ENCODE results near the gene TUBA1C.
"Not testable (repeated sequence)": the region's sequence is repeated elsewhere in the genome, so short reads cannot be mapped to it uniquely, and the experiment has no call there.

TUBA1C gene

GRCh38 chr12:49282740-49283375, 18.0 kb downstream of the TUBA1C start:
- DNase-seq (ENCODE audit: extremely low read depth in 1 of 2, low read depth in 1 of 2) = not testable (repeated sequence)

GRCh38 chr12:49283541-49284429, 18.9 kb downstream of the TUBA1C start:
- DNase-seq (ENCODE audit: extremely low read depth in 1 of 2, low read depth in 1 of 2) = no peak

DNA sequence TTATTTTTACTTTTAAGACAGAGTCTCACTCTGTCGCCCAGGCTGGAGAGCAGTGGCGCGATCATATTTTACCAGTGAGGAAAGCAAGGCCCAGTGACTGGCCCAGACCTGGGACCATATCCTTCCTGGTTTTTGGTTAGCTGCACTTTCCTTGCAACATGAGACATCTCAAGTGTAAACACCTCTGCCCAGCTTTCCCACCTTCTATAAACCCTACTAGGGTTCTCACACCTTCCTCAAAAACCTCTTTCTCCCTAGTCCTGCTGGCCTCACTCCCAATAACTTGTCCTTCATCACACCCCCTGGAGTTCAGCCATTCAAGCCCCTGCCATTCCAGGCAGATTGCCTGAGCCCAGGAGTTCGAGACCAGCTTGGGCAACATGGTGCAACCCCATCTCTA, 19.8 kb downstream of the TUBA1C start:
- DNase-seq (ENCODE audit: extremely low read depth in 1 of 2, low read depth in 1 of 2) = no peak

GRCh38 chr12:49287876-49288275, 23.0 kb downstream of the TUBA1C start:
- DNase-seq (ENCODE audit: extremely low read depth in 1 of 2, low read depth in 1 of 2) = no peak

DNA sequence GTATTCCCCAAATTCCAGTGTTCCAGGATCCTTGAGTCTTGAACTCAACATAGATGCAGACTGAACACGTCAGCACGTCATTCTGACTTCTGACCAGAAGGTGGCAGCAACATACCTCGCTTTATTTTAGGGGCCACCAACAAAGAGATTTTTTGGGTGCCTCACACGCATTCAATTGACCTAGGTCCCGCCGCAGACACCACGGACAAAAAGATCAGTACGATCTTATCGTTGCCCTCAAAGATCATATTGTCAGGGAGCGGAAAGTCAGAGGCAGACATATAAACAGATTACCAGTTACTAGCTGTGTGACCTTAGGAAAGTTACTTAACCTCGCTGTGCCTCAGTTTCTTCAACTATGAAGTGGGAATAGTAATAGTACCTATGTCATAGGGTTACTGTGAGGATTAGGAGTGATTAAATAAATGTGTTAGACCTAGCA, 23.6 kb downstream of the TUBA1C start:
- peak in 1 of 2 donors; percentile 25 for DNase-seq (ENCODE audit: extremely low read depth in 1 of 2, low read depth in 1 of 2)

DNA sequence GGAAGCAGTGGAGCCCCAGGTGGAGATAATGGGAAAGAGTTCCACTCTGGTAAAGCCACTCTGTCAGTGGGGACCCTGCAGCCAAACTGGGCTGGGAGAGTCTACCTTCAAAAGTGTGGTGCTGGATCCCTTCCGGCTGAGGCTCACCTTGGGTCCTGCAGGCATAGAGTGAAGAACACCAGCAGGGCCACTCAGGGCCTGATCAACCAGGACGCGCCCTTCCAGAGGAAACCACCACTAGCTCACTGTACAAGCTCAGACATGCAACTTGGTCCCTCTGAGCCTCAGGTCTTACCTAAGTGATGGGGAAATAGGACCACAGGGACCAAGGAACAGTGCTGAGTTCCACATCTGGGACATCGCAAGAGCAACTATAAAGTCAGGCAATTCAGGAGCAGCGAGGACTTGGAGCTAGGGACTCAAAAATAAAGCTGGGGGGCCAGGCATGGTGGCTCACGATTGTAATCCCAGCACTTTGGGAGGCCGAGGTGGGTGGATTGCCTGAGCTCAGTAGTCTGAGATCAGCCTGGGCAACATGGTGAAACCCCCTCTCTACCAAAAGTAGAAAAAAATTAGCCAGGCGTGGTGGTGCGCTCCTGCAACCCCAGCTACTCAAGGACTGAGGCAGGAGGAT, 24.2 kb downstream of the TUBA1C start:
- no peak for DNase-seq (ENCODE audit: extremely low read depth in 1 of 2, low read depth in 1 of 2)

DNA sequence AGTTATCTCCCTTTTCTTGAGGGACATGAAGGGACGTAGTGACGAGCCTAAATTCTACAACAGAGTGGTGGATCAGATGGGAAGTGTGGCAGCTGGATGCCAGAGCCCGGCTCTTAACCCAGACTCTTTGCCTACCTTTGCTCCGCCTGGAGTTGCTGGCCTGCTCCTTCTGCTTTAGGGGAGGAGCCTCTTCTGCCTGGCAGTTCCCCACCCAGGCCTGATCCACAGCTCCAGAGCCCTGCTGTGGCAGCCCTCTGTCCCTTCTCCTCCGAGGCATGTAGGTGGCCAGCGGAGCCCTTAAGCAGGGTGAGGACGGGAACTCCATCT, 27.8 kb downstream of the TUBA1C start:
- no peak for DNase-seq (ENCODE audit: extremely low read depth in 1 of 2, low read depth in 1 of 2)

GRCh38 chr12:49293056-49293956, 28.4 kb downstream of the TUBA1C start:
- no peak for DNase-seq (ENCODE audit: extremely low read depth in 1 of 2, low read depth in 1 of 2)

GRCh38 chr12:49294086-49294803, 29.4 kb downstream of the TUBA1C start:
- no peak for DNase-seq (ENCODE audit: extremely low read depth in 1 of 2, low read depth in 1 of 2)

DNA sequence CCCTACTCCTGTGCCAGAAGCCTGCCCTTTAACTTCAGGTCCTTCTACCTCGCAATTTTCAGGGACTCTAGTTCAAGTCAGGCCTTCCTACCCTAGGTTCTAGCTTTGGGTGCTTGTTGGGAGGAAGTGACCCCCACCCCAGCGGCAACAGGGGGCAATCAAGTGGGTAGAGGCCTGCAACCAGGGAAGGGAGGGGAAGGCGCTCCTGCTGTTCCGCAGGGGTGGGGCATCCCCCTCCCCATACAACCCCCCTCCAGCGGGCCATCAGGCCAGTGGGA, 29.9 kb downstream of the TUBA1C start:
- DNase-seq (ENCODE audit: extremely low read depth in 1 of 2, low read depth in 1 of 2) = no peak

GRCh38 chr12:49295082-49295936, 30.4 kb downstream of the TUBA1C start, which contains the start of gene PRPH:
Gene PRPH (plus strand): TSS chr12:49295147. CDS start chr12:49295201, 54 bp downstream.
- no peak for DNase-seq (ENCODE audit: extremely low read depth in 1 of 2, low read depth in 1 of 2)

GRCh38 chr12:49296034-49296835, 31.4 kb downstream of the TUBA1C start:
- peak; percentile 38 to 56 for DNase-seq (ENCODE audit: extremely low read depth in 1 of 2, low read depth in 1 of 2)

GRCh38 chr12:49296836-49297694, 32.2 kb downstream of the TUBA1C start:
- peak in 1 of 2 donors; percentile 24 for DNase-seq (ENCODE audit: extremely low read depth in 1 of 2, low read depth in 1 of 2)

GRCh38 chr12:49297695-49298060, 32.8 kb downstream of the TUBA1C start:
- no peak for DNase-seq (ENCODE audit: extremely low read depth in 1 of 2, low read depth in 1 of 2)

- DNase-seq (ENCODE audit: extremely low read depth in 1 of 2, low read depth in 1 of 2) = no peak
Observed at GRCh38 chr12:49298160-49298559, 33.3 kb downstream of the TUBA1C start.

DNA sequence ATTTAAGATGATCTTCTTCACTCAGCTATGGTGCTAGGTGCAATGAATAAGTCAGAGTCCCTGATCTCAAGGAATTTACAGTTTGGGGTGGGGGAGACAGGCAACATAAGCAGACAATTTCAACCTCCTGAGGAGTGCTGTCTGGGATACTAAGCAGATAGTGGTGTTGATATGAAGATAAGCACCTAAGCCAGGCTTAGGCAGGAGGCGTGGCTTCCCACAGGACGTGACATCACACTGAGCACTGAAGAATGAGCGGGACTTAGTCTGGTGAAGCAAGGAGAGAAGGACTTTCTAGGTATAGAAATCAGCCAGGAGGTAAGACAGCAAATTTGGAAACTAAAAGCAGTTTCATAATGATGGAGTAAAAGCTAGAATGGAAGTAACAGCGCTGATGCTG, 36.9 kb downstream of the TUBA1C start:
- DNase-seq (ENCODE audit: extremely low read depth in 1 of 2, low read depth in 1 of 2) = peak in 1 of 2 donors; percentile 35

DNA sequence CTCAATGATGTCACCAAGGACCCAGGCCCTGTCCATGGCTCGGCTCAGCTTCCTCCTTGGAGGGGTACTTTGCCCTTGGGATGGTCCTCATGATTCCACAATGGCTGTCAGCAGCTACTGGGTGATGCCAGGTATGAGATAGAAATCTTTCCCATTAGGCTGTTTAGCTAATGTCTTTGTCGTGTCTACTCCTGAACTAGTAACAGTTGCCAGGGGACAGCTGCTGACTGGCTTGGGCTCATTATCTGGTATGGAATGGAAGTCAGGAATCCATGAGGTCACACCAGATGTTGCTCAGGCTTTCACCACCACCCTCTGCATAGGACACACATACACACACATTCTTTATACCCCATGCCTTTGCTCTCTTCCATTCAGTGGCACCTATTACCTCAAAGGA, 39.3 kb downstream of the TUBA1C start:
- no peak for DNase-seq (ENCODE audit: extremely low read depth in 1 of 2, low read depth in 1 of 2)
